ENCODE measurements around the gene FUCA1.
A peak's percentile ranks its signal among the peaks of the same experiment; 100 is the strongest.
"Not testable (repeated sequence)": the region's sequence is repeated elsewhere in the genome, so short reads cannot be mapped to it uniquely, and the experiment has no call there.

FUCA1 gene

GRCh38 chr1:23838401-23838866 lies 29.7 kb downstream of the FUCA1 start:
- Histone ChIP-seq H3K79me2 (ENCODE audit: control insufficient read depth, low read length) (no peaks in the 10 kb centered on the region), H3K9me3 (ENCODE audit: control insufficient read depth, insufficient read depth, low read length) (no peaks in the 10 kb centered on the region), H3K27ac (ENCODE audit: low read depth, low read length) (no peak overlapping the region), H3K27me3 (ENCODE audit: control insufficient read depth, low read length) (no peaks in the 10 kb centered on the region), H3K4me3 (ENCODE audit: low read length) (peak overlapping the region; percentile 48), H3K4me2 (ENCODE audit: low read length) (peak overlapping the region; percentile 61), H3K9me2 (replicated peaks; ENCODE audit: control insufficient read depth, low read length) (no peaks in the 10 kb centered on the region), H3F3A (ENCODE audit: control insufficient read depth, insufficient read depth) (peaks cover 7% of the 10 kb centered on the region), H3K4me1 (ENCODE audit: control insufficient read depth, low read length) (peaks cover 18% of the 10 kb centered on the region), H3K36me3 (ENCODE audit: control insufficient read depth, low read length) (no peaks in the 10 kb centered on the region), H4K20me1 (ENCODE audit: control insufficient read depth, insufficient read depth, low read depth, low read length) (no peaks in the 10 kb centered on the region)
- TF ChIP-seq, protein P1, sequence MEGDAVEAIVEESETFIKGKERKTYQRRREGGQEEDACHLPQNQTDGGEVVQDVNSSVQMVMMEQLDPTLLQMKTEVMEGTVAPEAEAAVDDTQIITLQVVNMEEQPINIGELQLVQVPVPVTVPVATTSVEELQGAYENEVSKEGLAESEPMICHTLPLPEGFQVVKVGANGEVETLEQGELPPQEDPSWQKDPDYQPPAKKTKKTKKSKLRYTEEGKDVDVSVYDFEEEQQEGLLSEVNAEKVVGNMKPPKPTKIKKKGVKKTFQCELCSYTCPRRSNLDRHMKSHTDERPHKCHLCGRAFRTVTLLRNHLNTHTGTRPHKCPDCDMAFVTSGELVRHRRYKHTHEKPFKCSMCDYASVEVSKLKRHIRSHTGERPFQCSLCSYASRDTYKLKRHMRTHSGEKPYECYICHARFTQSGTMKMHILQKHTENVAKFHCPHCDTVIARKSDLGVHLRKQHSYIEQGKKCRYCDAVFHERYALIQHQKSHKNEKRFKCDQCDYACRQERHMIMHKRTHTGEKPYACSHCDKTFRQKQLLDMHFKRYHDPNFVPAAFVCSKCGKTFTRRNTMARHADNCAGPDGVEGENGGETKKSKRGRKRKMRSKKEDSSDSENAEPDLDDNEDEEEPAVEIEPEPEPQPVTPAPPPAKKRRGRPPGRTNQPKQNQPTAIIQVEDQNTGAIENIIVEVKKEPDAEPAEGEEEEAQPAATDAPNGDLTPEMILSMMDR (IDR thresholded peaks at IDR 0.05; ENCODE audit: low read depth, low read length, poor library complexity, severe bottlenecking): no peak
- no peak for TF ChIP-seq EZH2phosphoT487 (IDR thresholded peaks at IDR 0.05; ENCODE audit: borderline replicate concordance, low read length)

- Histone ChIP-seq H4K20me1 (ENCODE audit: control insufficient read depth, insufficient read depth, low read depth, low read length) (no peaks in the 10 kb centered on the region), H3K4me1 (ENCODE audit: control insufficient read depth, low read length) (peaks cover 18% of the 10 kb centered on the region), H3K4me3 (ENCODE audit: low read length) (peak overlapping the region; percentile 48), H3K4me2 (ENCODE audit: low read length) (peak overlapping the region; percentile 61), H3F3A (ENCODE audit: control insufficient read depth, insufficient read depth) (peaks cover 7% of the 10 kb centered on the region), H3K9me2 (replicated peaks; ENCODE audit: control insufficient read depth, low read length) (no peaks in the 10 kb centered on the region), H3K36me3 (ENCODE audit: control insufficient read depth, low read length) (no peaks in the 10 kb centered on the region), H3K79me2 (ENCODE audit: control insufficient read depth, low read length) (no peaks in the 10 kb centered on the region), H3K27ac (ENCODE audit: low read depth, low read length) (no peak overlapping the region), H3K27me3 (ENCODE audit: control insufficient read depth, low read length) (no peaks in the 10 kb centered on the region), H3K9me3 (ENCODE audit: control insufficient read depth, insufficient read depth, low read length) (no peaks in the 10 kb centered on the region)
- no peak for TF ChIP-seq EZH2phosphoT487 (IDR thresholded peaks at IDR 0.05; ENCODE audit: borderline replicate concordance, low read length)
- TF ChIP-seq, protein P1 (IDR thresholded peaks at IDR 0.05; ENCODE audit: low read depth, low read length, poor library complexity, severe bottlenecking): no peak
Measured at GRCh38 chr1:23837908-23838307, 30.2 kb downstream of the FUCA1 start.

DNA sequence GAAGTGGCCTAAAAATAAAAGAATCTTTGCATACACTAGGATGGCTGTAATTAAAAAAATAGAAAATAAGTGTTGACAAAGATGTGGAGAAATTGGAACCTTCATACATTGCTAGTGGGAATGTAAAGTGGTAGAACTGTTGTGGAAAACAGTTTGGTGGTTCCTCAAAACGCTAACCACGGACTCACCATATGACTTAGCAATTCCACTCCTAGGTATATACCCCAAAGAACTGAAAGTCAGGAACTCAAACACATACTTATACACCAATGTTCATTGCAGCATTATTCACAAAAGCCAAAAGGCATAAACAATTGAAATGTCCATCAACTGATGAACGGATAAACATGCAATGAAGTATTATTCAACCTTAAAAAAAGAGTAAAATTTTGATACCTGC lies 32.1 kb downstream of the FUCA1 start:
- Histone ChIP-seq H3K4me2 (ENCODE audit: low read length) (no peak overlapping the region), H3K27me3 (ENCODE audit: control insufficient read depth, low read length) (no peaks in the 10 kb centered on the region), H3K4me3 (ENCODE audit: low read length) (no peak overlapping the region), H3K79me2 (ENCODE audit: control insufficient read depth, low read length) (no peaks in the 10 kb centered on the region), H3F3A (ENCODE audit: control insufficient read depth, insufficient read depth) (peaks cover 7% of the 10 kb centered on the region), H4K20me1 (ENCODE audit: control insufficient read depth, insufficient read depth, low read depth, low read length) (no peaks in the 10 kb centered on the region), H3K9me2 (replicated peaks; ENCODE audit: control insufficient read depth, low read length) (no peaks in the 10 kb centered on the region), H3K4me1 (ENCODE audit: control insufficient read depth, low read length) (peaks cover 18% of the 10 kb centered on the region), H3K27ac (ENCODE audit: low read depth, low read length) (no peak overlapping the region), H3K9me3 (ENCODE audit: control insufficient read depth, insufficient read depth, low read length) (no peaks in the 10 kb centered on the region), H3K36me3 (ENCODE audit: control insufficient read depth, low read length) (no peaks in the 10 kb centered on the region)
- TF ChIP-seq, protein P1 (IDR thresholded peaks at IDR 0.05; ENCODE audit: low read depth, low read length, poor library complexity, severe bottlenecking): no peak
- TF ChIP-seq EZH2phosphoT487 (IDR thresholded peaks at IDR 0.05; ENCODE audit: borderline replicate concordance, low read length): no peak

GRCh38 chr1:23834156-23834555 lies 33.9 kb downstream of the FUCA1 start:
- H3K27ac ChIP-seq (ENCODE audit: low read depth, low read length); H3K79me2 ChIP-seq (ENCODE audit: control insufficient read depth, low read length); H4K20me1 ChIP-seq (ENCODE audit: control insufficient read depth, insufficient read depth, low read depth, low read length); H3K4me3 ChIP-seq (ENCODE audit: low read length); H3F3A ChIP-seq (ENCODE audit: control insufficient read depth, insufficient read depth); H3K4me2 ChIP-seq (ENCODE audit: low read length); H3K27me3 ChIP-seq (ENCODE audit: control insufficient read depth, low read length); H3K9me3 ChIP-seq (ENCODE audit: control insufficient read depth, insufficient read depth, low read length); H3K36me3 ChIP-seq (ENCODE audit: control insufficient read depth, low read length); H3K9me2 ChIP-seq (replicated peaks; ENCODE audit: control insufficient read depth, low read length): not testable (repeated sequence)
- peaks cover 18% of the 10 kb centered on the region for H3K4me1 ChIP-seq (ENCODE audit: control insufficient read depth, low read length)
